GM03348 (cell line): ENCODE results near the gene PVR.
"Not testable (repeated sequence)": the region's sequence is repeated elsewhere in the genome, so short reads cannot be mapped to it uniquely, and the experiment has no call there.

Experiments used
- DNase-seq: peaks from one replicate; pipeline ENCODE4 v3.0.0; 2012; ENCODE audit warnings: low spot score

Gene PVR

GRCh38 chr19:44701228-44701627, 57.5 kb downstream of the PVR start:
- DNase-seq: no peak

GRCh38 chr19:44702551-44703176, 59.0 kb downstream of the PVR start:
- no peak for DNase-seq

GRCh38 chr19:44703336-44704078, 59.8 kb downstream of the PVR start:
- no peak for DNase-seq

DNA sequence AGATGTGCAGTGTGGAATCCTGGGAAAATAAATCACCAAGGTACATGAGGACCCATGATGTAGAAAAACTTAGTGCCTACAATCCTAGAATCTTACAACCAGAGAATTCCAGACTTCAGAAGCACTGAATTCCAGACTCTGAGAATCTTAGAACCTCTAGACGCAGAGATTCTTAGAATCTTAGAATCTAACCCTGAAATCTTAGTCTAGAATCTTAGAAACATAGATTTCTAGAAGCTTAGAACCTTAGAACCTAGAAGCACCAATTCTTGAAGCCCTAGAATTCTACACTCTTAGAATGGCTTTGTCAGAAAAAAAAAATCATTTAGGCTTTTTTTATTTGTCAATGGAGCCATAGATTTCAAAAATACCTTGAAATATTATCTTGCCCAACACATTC, 61.3 kb downstream of the PVR start:
- DNase-seq: no peak

DNA sequence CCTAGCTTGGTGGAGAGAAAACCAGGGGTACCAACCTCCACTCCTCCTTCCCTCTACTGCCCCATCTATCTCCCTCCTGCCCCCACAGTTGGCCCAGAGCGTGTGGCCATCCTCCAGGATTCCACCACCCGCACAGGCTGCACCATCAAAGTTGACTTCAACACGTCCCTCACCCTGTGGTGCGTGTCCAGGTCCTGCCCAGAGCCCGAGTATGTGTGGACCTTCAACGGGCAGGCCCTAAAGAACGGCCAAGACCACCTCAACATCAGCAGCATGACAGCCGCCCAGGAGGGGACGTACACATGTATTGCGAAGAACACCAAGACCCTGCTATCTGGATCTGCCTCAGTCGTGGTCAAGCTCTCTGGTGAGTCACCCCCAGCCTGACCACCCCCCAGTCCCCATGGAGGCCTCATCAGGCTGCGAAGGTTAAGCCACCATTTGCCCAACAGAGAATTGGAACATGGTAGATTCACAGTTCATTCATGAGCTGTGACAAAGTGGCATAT, 61.8 kb downstream of the PVR start:
- DNase-seq: no peak

GRCh38 chr19:44706506-44707236, 63.0 kb downstream of the PVR start:
- no peak for DNase-seq

- no peak for DNase-seq
Observed at GRCh38 chr19:44707794-44708193, 64.1 kb downstream of the PVR start.

- no peak for DNase-seq
Observed at GRCh38 chr19:44708940-44709339, 65.2 kb downstream of the PVR start.

DNA sequence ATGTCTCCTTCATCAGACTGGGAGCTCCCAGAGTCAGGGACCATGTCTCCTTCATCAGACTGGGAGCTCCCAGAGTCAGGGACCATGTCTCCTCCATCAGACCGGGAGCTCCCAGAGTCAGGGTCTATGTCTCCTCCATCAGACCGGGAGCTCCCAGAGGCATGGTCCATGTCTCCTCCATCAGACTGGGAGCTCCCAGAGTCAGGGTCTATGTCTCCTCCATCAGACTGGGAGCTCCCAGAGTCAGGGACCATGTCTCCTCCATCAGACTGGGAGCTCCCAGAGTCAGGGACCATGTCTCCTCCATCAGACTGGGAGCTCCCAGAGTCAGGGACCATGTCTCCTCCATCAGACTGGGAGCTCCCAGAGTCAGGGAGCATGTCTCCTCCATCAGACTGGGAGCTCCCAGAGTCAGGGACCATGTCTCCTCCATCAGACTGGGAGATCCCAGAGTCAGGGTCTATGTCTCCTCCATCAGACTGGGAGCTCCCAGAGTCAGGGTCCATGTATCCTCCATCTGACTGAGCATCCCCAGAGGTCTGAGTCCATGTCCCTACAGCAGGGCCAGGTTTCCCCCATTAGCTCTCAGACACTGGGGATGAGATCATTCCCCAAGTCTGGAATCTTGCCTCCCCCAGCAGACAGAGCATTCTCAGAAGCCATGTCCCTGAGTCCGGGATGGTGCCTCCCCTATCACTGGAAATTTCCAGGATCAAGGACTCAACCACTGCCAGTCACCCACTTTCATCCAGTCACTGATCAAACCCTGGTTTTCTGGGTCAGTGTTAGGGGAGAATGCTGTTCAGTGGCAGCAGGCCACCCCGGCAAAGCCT, 65.9 kb downstream of the PVR start:
- DNase-seq: not testable (repeated sequence)

DNA sequence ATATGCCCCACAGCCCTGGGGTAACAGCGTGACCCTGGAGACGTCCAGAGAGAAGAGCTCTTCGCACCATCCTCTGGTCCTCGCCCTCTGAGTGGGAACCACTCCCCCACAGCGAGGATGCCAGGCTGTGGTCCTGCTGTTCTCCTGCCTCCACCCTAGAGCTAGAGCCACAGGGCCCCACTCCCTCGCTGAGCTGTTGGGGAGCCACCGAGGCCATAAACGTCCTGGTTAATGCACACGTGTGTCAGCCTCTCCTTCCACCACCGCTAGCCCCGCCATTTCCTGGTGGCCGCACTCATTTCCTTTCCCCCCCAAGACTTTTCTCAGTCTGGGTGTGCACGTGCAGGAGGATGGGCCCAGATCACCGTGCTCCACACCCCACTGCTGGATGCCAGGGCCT, 66.8 kb downstream of the PVR start:
- DNase-seq: no peak

DNA sequence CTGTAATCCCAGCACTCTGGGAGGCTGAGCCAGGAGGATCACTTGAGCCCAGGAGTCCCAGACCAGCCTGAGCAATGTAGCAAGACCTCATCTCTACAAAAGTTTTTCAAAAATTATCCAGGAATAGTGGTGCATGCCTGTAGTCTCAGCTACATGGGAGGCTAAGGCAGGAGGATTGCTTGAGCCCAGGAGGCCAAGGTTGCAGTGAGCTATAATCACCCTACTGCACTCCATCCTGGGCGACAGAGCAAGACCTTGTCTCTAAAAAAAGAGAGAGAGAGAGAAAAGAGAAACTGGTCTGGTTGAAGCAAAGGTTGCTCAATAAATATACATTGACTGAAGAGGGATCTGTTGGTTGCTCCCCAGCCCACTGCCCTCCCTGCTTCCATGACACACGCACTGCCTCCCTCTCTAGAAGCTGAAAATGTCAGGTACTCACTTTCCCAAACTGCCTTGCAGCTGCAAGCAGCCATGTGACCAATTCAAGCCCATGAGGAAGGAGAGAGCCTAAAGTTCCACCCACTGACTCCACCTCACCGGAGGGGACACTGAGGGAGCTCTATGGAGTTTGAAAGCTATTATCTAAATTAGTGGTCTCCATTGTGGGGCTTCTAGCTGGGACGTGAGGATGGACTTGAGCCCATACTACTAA, 69.3 kb downstream of the PVR start:
- DNase-seq: no peak
